HFF-Myc (cell line): Measurements from ENCODE around the gene TMEM52.

Source experiments
- DNase-seq: peaks from one replicate; pipeline ENCODE4 v3.0.0-alpha.2; 2011; ENCODE audit warnings: low read depth; ENCODE audit errors: extremely low read depth
- H3K4me3 ChIP-seq: replicated peaks from 2 replicates; pipeline ENCODE4 v1.5.1; 2011; ENCODE audit warnings: low read depth, mild to moderate bottlenecking, control low read depth, low read length
- TF ChIP-seq, protein P1 (sequence below): IDR thresholded peaks from 2 replicates; pipeline ENCODE4 v1.5.1; 2012; ENCODE audit warnings: mild to moderate bottlenecking, low read depth, low read length, control low read depth; ENCODE audit errors: missing control alignments

TMEM52 gene

DNA sequence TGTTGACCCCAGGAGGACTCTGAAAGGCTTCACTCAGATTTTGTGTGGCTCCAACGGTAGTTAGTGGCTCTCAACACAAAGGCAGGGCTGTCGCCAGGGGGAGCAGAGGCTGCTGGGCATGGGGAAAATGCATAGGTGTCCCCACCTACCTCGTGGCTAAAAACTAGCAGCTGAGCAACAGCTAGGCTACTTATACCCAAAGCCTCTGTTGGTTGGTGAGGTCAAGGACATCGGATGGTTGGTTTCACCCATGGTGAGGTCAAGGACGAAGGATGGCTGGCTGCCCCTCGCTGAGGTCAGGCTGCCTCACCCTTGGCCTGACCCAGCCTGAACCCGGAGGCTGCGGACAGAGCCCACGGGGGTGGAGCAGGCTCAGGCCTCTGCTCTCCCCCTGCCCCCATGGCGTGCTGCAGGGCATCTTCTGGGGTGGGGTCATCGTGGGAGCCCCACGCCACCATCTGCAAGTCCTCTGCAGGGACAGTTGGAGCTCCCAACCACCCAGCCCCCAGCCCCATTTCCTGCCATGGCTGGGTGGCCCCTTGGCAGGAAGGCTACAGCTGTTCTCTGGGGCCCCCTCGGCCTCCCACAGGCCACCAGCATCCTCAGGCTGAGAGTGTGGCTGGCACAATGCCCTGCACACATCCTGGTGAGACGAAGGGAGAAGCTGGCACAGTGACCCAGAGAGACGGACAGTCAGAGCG lies 19.7 kb downstream of the TMEM52 start:
- TF ChIP-seq, protein P1, sequence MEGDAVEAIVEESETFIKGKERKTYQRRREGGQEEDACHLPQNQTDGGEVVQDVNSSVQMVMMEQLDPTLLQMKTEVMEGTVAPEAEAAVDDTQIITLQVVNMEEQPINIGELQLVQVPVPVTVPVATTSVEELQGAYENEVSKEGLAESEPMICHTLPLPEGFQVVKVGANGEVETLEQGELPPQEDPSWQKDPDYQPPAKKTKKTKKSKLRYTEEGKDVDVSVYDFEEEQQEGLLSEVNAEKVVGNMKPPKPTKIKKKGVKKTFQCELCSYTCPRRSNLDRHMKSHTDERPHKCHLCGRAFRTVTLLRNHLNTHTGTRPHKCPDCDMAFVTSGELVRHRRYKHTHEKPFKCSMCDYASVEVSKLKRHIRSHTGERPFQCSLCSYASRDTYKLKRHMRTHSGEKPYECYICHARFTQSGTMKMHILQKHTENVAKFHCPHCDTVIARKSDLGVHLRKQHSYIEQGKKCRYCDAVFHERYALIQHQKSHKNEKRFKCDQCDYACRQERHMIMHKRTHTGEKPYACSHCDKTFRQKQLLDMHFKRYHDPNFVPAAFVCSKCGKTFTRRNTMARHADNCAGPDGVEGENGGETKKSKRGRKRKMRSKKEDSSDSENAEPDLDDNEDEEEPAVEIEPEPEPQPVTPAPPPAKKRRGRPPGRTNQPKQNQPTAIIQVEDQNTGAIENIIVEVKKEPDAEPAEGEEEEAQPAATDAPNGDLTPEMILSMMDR = no peak
- H3K4me3 ChIP-seq = no peak overlapping the region
- no peak for DNase-seq

DNA sequence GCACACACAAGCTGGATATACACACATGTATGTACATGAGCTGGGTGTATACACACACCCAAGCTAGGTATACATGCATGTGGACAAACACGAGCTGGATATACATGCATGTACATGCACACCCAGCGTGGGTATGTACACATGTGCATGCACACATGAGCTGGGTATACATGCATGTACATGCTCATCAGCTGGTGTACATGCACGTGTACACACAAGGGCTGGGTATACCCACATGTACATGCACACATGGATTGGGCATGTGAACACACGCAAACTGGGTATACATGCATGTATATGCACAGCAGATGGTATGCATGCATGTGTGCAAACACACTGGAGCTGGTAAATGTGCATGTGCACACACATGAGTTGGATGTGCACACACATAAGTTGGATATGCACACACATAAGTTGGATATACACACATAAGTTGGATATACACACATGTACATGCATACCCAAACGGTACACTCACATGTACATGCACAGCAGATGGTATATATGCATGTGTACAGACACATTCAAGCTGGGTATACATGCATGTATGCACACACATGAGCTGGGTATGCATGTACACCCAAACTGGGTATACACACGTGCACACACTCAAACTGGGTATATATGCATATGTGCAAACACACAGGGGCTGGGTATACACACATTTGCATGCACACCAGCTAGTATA lies 20.7 kb downstream of the TMEM52 start:
- TF ChIP-seq, protein P1 = no peak
- no peak for DNase-seq
- no peak overlapping the region for H3K4me3 ChIP-seq

DNA sequence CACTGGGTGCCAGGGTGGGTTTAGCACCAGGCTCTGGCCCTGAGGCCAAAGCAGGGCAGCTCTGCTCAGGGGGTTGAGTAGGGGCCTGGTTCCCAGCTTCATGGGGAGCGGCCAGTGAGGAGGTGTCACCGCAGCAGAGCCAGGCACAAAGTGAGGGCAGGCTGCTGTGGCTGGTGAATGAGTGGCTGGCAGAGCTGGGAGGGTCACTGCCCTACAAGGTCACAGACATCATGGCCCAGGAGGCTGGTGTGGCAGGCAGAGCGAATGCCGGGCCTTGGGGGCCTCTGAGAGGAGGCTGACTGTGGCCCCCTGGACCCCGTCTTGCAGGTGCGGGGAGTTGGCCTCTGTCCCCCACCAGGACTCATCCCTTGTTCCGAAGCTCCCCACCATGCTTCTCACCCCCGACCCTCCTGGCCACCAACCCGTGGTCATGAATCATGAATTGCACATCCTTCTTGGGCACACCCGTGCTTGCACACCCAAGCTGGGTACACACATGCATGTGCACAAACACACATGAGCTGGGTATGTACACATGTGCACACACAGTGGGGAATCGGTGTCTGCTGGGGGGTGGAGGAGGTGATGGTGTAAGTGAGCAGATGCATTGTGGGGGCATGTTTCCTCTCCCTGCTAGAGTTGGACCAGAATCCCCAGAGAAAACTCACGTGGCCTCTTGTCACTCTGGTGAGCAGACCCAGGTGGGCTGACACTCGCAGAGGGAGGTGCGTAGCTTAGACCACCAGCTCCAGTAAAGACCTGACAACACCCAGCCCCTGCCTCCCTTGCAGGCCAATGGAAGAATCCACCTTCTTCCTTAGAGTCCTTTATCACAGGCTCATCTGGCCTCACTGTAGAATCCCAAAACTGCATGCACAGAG lies 23.4 kb downstream of the TMEM52 start:
- no peak for DNase-seq
- H3K4me3 ChIP-seq = no peak overlapping the region
- TF ChIP-seq, protein P1 = no peak

DNA sequence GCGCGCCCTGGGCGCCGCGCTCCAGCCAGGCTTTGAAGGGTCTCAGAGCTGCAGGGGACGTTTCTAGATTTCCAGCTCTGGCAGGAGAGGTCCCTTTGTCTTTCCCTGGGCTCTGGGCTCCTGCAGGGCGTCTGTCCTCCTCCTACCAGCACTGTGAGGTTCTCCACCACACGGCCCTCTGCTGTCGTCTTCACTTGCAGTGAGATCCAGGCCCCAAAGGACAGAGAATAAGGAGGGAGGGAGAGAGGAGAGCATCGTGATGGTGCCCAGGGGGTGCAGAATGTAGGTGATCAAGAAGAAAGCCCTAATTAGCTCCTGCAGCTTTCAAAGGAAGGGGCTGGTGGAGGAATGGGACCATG lies 24.0 kb downstream of the TMEM52 start:
- no peak overlapping the region for H3K4me3 ChIP-seq
- TF ChIP-seq, protein P1 = no peak
- no peak for DNase-seq

DNA sequence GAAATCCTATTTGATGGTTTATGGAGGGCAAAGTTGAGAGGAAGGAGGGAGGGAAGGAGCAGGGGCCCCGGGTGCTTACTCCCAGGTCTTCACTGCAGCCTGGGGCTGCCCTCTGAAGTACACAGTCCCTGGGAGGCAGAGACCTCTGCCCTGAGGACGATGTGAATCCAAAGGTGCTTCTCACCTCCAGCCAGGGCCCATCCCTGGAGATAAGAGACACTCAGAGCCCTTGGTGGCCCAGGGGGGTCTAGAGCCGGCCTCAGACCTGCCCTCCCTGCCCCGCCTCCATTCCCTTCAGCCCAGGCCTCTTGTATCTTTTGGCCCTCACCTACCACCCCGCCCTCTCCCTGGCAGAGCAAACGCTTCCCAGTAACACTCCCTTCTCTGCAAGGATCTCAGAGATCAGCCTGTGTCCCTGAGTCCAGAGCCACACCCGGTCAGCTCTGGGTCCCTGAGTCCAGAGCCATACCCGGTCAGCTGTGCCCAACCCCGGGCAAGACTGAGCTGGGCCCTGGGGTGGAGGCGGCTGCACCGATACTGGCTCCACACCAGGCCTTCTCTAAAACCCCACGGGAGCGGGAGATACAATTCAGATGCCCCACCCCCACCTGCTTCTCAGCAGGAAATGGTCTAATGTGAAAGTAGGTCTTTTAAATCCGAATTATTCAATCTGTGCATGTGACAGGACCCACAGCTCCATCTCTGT lies 24.6 kb downstream of the TMEM52 start:
- H3K4me3 ChIP-seq = no peak overlapping the region
- TF ChIP-seq, protein P1 = no peak
- no peak for DNase-seq

DNA sequence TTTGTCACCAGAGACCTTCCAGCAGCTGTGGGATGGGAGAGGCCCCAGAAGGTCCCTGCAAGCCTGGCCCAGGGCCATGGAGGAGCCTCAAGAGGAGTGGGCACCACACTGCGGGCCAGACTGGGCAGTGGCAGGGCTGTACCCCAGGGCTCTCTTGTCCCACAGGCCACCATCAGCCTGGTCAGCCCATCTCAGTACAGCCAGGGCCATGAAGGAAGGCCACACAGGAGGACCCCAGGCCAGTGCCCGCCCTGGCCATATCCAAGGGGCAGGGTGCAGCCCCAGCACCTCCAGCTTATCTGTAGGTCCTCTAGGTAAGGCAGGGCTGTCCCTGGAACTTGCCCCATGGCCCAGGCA lies 25.1 kb downstream of the TMEM52 start:
- H3K4me3 ChIP-seq = no peak overlapping the region
- TF ChIP-seq, protein P1 = no peak
- no peak for DNase-seq
